NCI-H1092 (cell line): Measurements from ENCODE around the gene PTPRG.
"Not testable (repeated sequence)": the region's sequence is repeated elsewhere in the genome, so short reads cannot be mapped to it uniquely, and the experiment has no call there.

Source experiments
- DNase-seq: peaks from one replicate; lab custom pipeline; 2025; lab: John Stamatoyannopoulos, UW

Gene PTPRG

GRCh38 chr3:61561374-61562041 lies at the start of gene PTPRG:
Gene PTPRG, plus strand, starts transcription at chr3:61561571. Its CDS starts 717 bp downstream, at chr3:61562288.
- DNase-seq, result peak; percentile 82

GRCh38 chr3:61518590-61518989 lies 42.8 kb upstream of the PTPRG start:
- no peak for DNase-seq

GRCh38 chr3:61520966-61521628 lies 40.3 kb upstream of the PTPRG start:
- no peak for DNase-seq

GRCh38 chr3:61522060-61522459 lies 39.3 kb upstream of the PTPRG start:
- DNase-seq, result no peak

- DNase-seq, result no peak
Measured at GRCh38 chr3:61522626-61523025, 38.7 kb upstream of the PTPRG start.

- no peak for DNase-seq
Measured at GRCh38 chr3:61524933-61525332, 36.4 kb upstream of the PTPRG start.

GRCh38 chr3:61526308-61526707 lies 35.1 kb upstream of the PTPRG start:
- no peak for DNase-seq

- DNase-seq, result no peak
Measured at GRCh38 chr3:61527011-61527410, 34.4 kb upstream of the PTPRG start.

GRCh38 chr3:61530355-61530754 lies 31.0 kb upstream of the PTPRG start:
- peak; percentile 14 for DNase-seq

GRCh38 chr3:61531528-61531927 lies 29.8 kb upstream of the PTPRG start:
- DNase-seq, result no peak

GRCh38 chr3:61532739-61533500 lies 28.5 kb upstream of the PTPRG start:
- no peak for DNase-seq

- no peak for DNase-seq
Measured at GRCh38 chr3:61535826-61536225, 25.5 kb upstream of the PTPRG start.

- DNase-seq, result no peak
Measured at GRCh38 chr3:61537366-61537765, 24.0 kb upstream of the PTPRG start.

- no peak for DNase-seq
Measured at GRCh38 chr3:61538486-61538885, 22.9 kb upstream of the PTPRG start.

GRCh38 chr3:61541694-61542093 lies 19.7 kb upstream of the PTPRG start:
- no peak for DNase-seq

- DNase-seq, result no peak
Measured at GRCh38 chr3:61545716-61546115, 15.7 kb upstream of the PTPRG start.

GRCh38 chr3:61547625-61548024 lies 13.7 kb upstream of the PTPRG start:
- DNase-seq, result no peak

GRCh38 chr3:61552704-61553103 lies 8.7 kb upstream of the PTPRG start:
- not testable (repeated sequence) for DNase-seq

GRCh38 chr3:61559136-61559731 lies 2.1 kb upstream of the PTPRG start:
- no peak for DNase-seq

- DNase-seq, result peak; percentile 29
Measured at GRCh38 chr3:61560517-61561373, 626 bp upstream of the PTPRG start.

- DNase-seq, result no peak
Measured at GRCh38 chr3:61562042-61562720, 810 bp downstream of the PTPRG start.
